ENCODE measurements around the gene AADACL4. TPM values are rescaled to one million over a fixed set of nuclear protein-coding genes. Genes with fewer than 3 reads are reported as not detected.

The AADACL4 gene
- total RNA-seq, 1 experiment from 2014 or later: not detected

DNA sequence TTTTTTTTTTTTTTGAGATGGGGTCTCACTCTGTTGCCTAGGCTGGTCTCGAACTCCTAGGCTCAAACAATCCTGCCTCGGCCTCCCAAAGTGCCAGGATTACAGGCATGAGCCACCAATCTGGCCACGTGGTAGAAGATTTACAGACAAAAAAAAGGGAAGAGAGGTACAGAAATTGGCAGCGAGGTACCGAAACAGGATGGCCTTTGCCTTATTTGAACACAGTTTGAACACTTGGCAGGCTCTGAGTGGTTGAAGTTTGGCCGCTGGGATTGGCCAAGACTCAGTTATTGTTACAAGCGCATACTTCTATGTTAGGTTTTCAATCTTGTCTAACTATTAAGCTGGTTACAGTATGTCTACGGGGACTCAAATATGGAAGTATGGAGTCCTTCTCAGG, 6.2 kb upstream of the AADACL4 start:
- no peak overlapping the region for H3K4me3 ChIP-seq (ENCODE audit: low read depth in 2 of 2, low read length in 2 of 2)
- ChIA-PET CTCF (no interaction called here), POLR2A (no interaction called here)
- ATAC-seq (no peak), DNase-seq (ENCODE audit: low read depth, low spot score) (no peak)
- no peak overlapping the region for H3K27ac ChIP-seq (ENCODE audit: low read length)
- intact Hi-C loops (cut with micrococcal nuclease; ENCODE audit: unreplicated experiment) (no loop called here), in situ Hi-C loops (cut with HindIII; ENCODE audit: low pct_unique_long_range_greater_than_20kb, low sequenced_read_pairs) (no loop called here)
- peaks cover 10% of the 10 kb centered on the region; the same call in 1 of the 2 replicates for H3K9me3 ChIP-seq (ENCODE audit: control insufficient read depth, insufficient read depth, low read depth, low read length)
- H3K4me1 ChIP-seq (ENCODE audit: control insufficient read depth, insufficient read depth, low read length): no peaks in the 10 kb centered on the region
- H3K27me3 ChIP-seq (ENCODE audit: control insufficient read depth, insufficient read depth, low read length): no peaks in the 10 kb centered on the region
- TF ChIP-seq POLR2AphosphoS5 (IDR thresholded peaks at IDR 0.05; ENCODE audit: low read depth, low read length) (no peak), TCF7L2 (IDR thresholded peaks at IDR 0.05; ENCODE audit: low read depth, low read length) (no peak), SIN3A (IDR thresholded peaks at IDR 0.05; ENCODE audit: borderline replicate concordance, insufficient read depth, low read depth, low read length) (no peak)
- TF ChIP-seq, protein P1, sequence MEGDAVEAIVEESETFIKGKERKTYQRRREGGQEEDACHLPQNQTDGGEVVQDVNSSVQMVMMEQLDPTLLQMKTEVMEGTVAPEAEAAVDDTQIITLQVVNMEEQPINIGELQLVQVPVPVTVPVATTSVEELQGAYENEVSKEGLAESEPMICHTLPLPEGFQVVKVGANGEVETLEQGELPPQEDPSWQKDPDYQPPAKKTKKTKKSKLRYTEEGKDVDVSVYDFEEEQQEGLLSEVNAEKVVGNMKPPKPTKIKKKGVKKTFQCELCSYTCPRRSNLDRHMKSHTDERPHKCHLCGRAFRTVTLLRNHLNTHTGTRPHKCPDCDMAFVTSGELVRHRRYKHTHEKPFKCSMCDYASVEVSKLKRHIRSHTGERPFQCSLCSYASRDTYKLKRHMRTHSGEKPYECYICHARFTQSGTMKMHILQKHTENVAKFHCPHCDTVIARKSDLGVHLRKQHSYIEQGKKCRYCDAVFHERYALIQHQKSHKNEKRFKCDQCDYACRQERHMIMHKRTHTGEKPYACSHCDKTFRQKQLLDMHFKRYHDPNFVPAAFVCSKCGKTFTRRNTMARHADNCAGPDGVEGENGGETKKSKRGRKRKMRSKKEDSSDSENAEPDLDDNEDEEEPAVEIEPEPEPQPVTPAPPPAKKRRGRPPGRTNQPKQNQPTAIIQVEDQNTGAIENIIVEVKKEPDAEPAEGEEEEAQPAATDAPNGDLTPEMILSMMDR (IDR thresholded peaks at IDR 0.05): no peak
- TF ChIP-seq, protein P2, sequence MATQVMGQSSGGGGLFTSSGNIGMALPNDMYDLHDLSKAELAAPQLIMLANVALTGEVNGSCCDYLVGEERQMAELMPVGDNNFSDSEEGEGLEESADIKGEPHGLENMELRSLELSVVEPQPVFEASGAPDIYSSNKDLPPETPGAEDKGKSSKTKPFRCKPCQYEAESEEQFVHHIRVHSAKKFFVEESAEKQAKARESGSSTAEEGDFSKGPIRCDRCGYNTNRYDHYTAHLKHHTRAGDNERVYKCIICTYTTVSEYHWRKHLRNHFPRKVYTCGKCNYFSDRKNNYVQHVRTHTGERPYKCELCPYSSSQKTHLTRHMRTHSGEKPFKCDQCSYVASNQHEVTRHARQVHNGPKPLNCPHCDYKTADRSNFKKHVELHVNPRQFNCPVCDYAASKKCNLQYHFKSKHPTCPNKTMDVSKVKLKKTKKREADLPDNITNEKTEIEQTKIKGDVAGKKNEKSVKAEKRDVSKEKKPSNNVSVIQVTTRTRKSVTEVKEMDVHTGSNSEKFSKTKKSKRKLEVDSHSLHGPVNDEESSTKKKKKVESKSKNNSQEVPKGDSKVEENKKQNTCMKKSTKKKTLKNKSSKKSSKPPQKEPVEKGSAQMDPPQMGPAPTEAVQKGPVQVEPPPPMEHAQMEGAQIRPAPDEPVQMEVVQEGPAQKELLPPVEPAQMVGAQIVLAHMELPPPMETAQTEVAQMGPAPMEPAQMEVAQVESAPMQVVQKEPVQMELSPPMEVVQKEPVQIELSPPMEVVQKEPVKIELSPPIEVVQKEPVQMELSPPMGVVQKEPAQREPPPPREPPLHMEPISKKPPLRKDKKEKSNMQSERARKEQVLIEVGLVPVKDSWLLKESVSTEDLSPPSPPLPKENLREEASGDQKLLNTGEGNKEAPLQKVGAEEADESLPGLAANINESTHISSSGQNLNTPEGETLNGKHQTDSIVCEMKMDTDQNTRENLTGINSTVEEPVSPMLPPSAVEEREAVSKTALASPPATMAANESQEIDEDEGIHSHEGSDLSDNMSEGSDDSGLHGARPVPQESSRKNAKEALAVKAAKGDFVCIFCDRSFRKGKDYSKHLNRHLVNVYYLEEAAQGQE (IDR thresholded peaks at IDR 0.05; ENCODE audit: insufficient read depth in 1 of 2, low read depth in 2 of 2, low read length in 1 of 2): no peak
- H3K36me3 ChIP-seq (ENCODE audit: control insufficient read depth, insufficient read depth, low read length): no peaks in the 10 kb centered on the region
- BruUV-seq (replicated peaks): no TSS peak

DNA sequence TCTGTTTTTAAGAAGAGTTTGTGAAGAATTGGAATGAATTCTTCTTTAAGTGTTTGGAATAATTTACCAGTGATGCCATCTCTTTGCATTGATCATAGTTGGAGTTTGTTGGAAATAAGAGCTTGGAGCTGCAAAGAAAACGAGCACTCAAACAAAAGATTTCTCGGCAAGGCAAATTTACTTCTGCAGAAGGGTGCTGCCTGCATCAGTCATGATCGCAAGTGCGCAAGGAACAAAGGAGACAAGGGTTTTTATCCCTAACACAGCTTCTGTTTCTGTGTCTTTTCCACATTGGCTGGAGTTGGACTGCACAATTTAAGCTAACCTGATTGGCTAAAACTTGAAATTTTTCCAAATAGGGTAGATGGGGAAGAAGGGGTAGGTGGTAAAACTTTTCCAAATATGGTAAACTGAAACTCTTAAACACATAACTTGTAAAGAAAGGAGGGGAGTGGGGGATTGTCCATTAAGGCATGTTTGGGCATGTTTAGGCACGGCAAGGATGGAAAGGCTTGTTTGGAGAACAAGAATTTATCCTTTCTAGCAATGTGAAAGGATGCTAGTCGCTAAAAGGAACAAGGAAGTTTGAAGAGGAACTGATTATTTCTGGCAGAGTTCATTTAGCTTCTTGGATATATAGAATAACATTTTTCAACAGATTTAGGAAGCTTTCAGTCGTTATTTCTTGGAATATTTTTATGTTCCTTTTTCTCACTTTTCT, 3.5 kb upstream of the AADACL4 start:
- in situ Hi-C loops (cut with HindIII; ENCODE audit: low pct_unique_long_range_greater_than_20kb, low sequenced_read_pairs): no loop called here
- CTCF ChIA-PET: no interaction called here

More for the DNA sequence above, 3.5 kb upstream of the AADACL4 start:
- ATAC-seq (no peak), DNase-seq (ENCODE audit: low read depth, low spot score) (no peak)
- Histone ChIP-seq H3K36me3 (ENCODE audit: control insufficient read depth, insufficient read depth, low read length) (no peaks in the 10 kb centered on the region), H3K9me3 (ENCODE audit: control insufficient read depth, insufficient read depth, low read depth, low read length) (peaks cover 10% of the 10 kb centered on the region; the same call in 1 of the 2 replicates), H3K4me1 (ENCODE audit: control insufficient read depth, insufficient read depth, low read length) (no peaks in the 10 kb centered on the region), H3K27ac (ENCODE audit: low read length) (no peak overlapping the region), H3K4me3 (ENCODE audit: low read depth in 2 of 2, low read length in 2 of 2) (no peak overlapping the region), H3K27me3 (ENCODE audit: control insufficient read depth, insufficient read depth, low read length) (no peaks in the 10 kb centered on the region)
- TF ChIP-seq, protein P2 (IDR thresholded peaks at IDR 0.05; ENCODE audit: insufficient read depth in 1 of 2, low read depth in 2 of 2, low read length in 1 of 2): no peak
- TF ChIP-seq, protein P1 (IDR thresholded peaks at IDR 0.05): no peak
- TF ChIP-seq SIN3A (IDR thresholded peaks at IDR 0.05; ENCODE audit: borderline replicate concordance, insufficient read depth, low read depth, low read length): no peak
- TF ChIP-seq POLR2AphosphoS5 (IDR thresholded peaks at IDR 0.05; ENCODE audit: low read depth, low read length): no peak
- TF ChIP-seq TCF7L2 (IDR thresholded peaks at IDR 0.05; ENCODE audit: low read depth, low read length): no peak
- POLR2A ChIA-PET: interaction anchor here (0.6 kb wide), 1 partner anchor 1099 kb away, joined by 6 read pairs; no protein-coding TSS in a partner anchor
- no TSS peak for BruUV-seq (replicated peaks)
- intact Hi-C loops (cut with micrococcal nuclease; ENCODE audit: unreplicated experiment): no loop called here

Measured in Panc1 (cell line).